WTC11 (cell line): Measurements from ENCODE around the gene EIF1B.

Source experiments
- CBFB ChIP-seq: sonication (generic); formaldehyde crosslinking; IDR thresholded peaks from 2 replicates; pipeline ENCODE4 v1.8.1; 2022; ENCODE audit warnings: mild to moderate bottlenecking, low read depth, missing genetic modification reagents
- CTCF ChIP-seq: fragments of 200-600 bp; IDR thresholded peaks from 2 replicates; pipeline ENCODE4 v1.8.0; 2022; ENCODE audit warnings: antibody characterized with exemption
- FOXP4 ChIP-seq: sonication (generic); formaldehyde crosslinking; IDR thresholded peaks from 2 replicates; pipeline ENCODE4 v1.8.0; 2022; ENCODE audit warnings: mild to moderate bottlenecking, missing genetic modification reagents
- GABPB1 ChIP-seq: sonication (generic); formaldehyde crosslinking; IDR thresholded peaks from 2 replicates; pipeline ENCODE4 v1.8.1; 2023; ENCODE audit warnings: mild to moderate bottlenecking, missing genetic modification reagents

GRCh38 chr3:40287248-40287647 lies 22.3 kb upstream of the EIF1B start:
- no peak for TF ChIP-seq CTCF
- TF ChIP-seq FOXP4 (CRISPR knock-in tag), result no peak
- no peak for TF ChIP-seq GABPB1 (CRISPR knock-in tag)
- TF ChIP-seq CBFB (CRISPR knock-in tag), result no peak
